Smooth muscle cell (in vitro differentiated cells): ENCODE measurements around the gene RFX2. TPM values are rescaled to one million over a fixed set of nuclear protein-coding genes. Genes with fewer than 3 reads are reported as not detected.

Experiments used
- DNase-seq: peaks from one replicate; lab custom pipeline; 2025; ENCODE audit not compliant: unreplicated experiment; lab: John Stamatoyannopoulos, UW
- H2AFZ ChIP-seq: fragments of 200-600 bp; sonication (generic); 2 replicates; pipeline ENCODE4 v1.6.0; 2016; ENCODE audit warnings: antibody characterized with exemption, low read depth, mild to moderate bottlenecking
- H3F3A ChIP-seq: fragments of 200-600 bp; sonication (generic); 2 replicates; pipeline ENCODE4 v1.6.0; 2017; ENCODE audit warnings: antibody characterized with exemption, low read depth
- H3K27ac ChIP-seq: fragments of 200-600 bp; sonication (generic); 2 replicates; pipeline ENCODE4 v1.5.1; 2016; ENCODE audit warnings: low read depth, mild to moderate bottlenecking
- H3K27me3 ChIP-seq: fragments of 200-600 bp; sonication (generic); 2 replicates; pipeline ENCODE4 v1.6.1; 2016; ENCODE audit warnings: low read depth, mild to moderate bottlenecking
- H3K36me3 ChIP-seq: fragments of 200-600 bp; sonication (generic); 2 replicates; pipeline ENCODE4 v1.5.1; 2016; ENCODE audit warnings: low read depth
- H3K4me1 ChIP-seq: fragments of 200-600 bp; sonication (generic); 2 replicates; pipeline ENCODE4 v1.5.1; 2016; ENCODE audit warnings: low read depth
- H3K4me2 ChIP-seq: fragments of 200-600 bp; sonication (generic); 2 replicates; pipeline ENCODE4 v1.6.0; 2016; ENCODE audit warnings: mild to moderate bottlenecking
- H3K4me3 ChIP-seq: fragments of 200-600 bp; sonication (generic); 2 replicates; pipeline ENCODE4 v1.5.1; 2016; ENCODE audit warnings: mild to moderate bottlenecking
- H3K79me2 ChIP-seq: fragments of 200-600 bp; sonication (generic); 2 replicates; pipeline ENCODE4 v1.6.0; 2016; ENCODE audit warnings: low read depth, mild to moderate bottlenecking
- H3K9ac ChIP-seq: fragments of 200-600 bp; sonication (generic); 2 replicates; pipeline ENCODE4 v1.6.0; 2016; ENCODE audit warnings: low read depth
- H3K9me3 ChIP-seq: fragments of 200-600 bp; sonication (generic); replicated peaks from 2 replicates; pipeline ENCODE4 v1.5.1; 2016; ENCODE audit warnings: low read depth
- H4K20me1 ChIP-seq: fragments of 200-600 bp; sonication (generic); 2 replicates; pipeline ENCODE4 v1.6.0; 2016; ENCODE audit warnings: low read depth
- CTCF ChIP-seq: fragments of 200-600 bp; sonication (generic); IDR thresholded peaks from 2 replicates; pipeline ENCODE4 v1.5.1; 2017; ENCODE audit warnings: borderline replicate concordance, mild to moderate bottlenecking, antibody characterized with exemption; ENCODE audit not compliant: insufficient read depth, poor library complexity, severe bottlenecking
- WGBS: methylation state at CpG from one replicate; pipeline ENCODE4 v1.1.7; 2016; ENCODE audit warnings: low lambda C conversion rate; 5-methylcytosine and 5-hydroxymethylcytosine counted together
- polyA plus RNA-seq: library from polyadenylated mRNA; unstranded; fragments of >200 nt; fragmentation: Nextera tagmentation; extraction: Ambion mirVana; gene quantifications from 2 replicates; pipeline ENCODE4 v1.2.1, GENCODE V29; 2016
- total RNA-seq: library from RNA; depleted of rRNA; stranded (reverse); fragments of >200 nt; gene quantifications from 2 replicates; pipeline ENCODE4 v1.2.3, GENCODE V29; 2014

Gene RFX2
- total and polyA plus RNA-seq, 2 experiments from 2014 or later, result 4.7 to 7.5 TPM

DNA sequence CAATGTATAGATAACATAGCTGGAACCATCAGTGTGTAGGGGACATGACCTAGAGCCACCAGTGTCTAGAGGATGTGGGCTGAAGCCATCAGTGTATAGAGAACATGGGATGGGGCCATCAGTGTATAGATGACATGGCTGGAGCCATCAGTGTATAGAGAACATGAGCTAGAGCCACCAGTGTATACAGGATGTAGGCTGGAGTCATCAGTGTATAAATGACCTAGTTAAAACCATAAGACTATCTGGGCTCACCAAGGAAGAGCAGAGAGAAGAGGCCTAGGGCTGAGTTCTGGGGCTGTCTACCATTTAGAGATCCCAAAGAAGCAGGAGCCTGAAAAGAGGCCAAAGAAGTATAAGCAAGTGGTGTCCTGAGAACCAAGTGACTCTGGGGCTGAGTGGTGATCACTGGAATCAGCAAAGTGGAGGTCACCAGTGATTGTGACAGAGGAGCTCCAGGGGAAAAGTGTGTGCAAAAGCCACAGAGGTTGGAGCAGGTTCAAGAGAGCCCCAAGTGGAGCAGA lies 41.0 kb downstream of the RFX2 start:
- no peak overlapping the region for H3K9ac ChIP-seq
- no peaks in the 10 kb centered on the region for H3K79me2 ChIP-seq
- peaks cover 10% of the 10 kb centered on the region for H3K4me1 ChIP-seq
- H3F3A ChIP-seq, result no peaks in the 10 kb centered on the region
- no peak overlapping the region for H2AFZ ChIP-seq
- H3K9me3 ChIP-seq, result no peaks in the 10 kb centered on the region
- H3K27ac ChIP-seq, result no peak overlapping the region
- no peaks in the 10 kb centered on the region for H3K36me3 ChIP-seq
- no peak for DNase-seq
- no peak overlapping the region for H3K4me2 ChIP-seq
- TF ChIP-seq CTCF, result no peak
- H3K27me3 ChIP-seq, result no peaks in the 10 kb centered on the region
- H4K20me1 ChIP-seq, result no peaks in the 10 kb centered on the region
- H3K4me3 ChIP-seq, result no peak overlapping the region

DNA sequence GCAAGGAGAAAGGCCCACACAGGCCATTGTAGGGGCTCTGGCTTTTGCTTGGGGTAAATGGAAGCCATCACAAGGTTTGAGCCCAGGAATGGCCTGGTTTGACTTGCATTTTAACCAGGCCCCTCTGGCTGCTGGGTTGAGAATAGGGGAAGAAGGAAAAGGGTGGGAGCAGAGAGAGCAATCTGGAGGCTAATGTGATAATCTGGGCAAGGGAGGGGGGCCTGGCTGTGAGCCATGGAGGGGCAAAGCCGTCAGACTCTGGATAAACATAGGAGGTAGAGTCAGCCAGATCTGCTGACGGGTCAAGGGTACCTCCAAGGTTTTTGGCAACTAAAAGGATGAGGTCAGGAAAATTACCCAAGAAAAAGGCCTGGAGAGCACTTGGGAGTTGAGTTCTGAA lies 41.6 kb downstream of the RFX2 start:
- Histone ChIP-seq H3K9ac (no peak overlapping the region), H3F3A (no peaks in the 10 kb centered on the region), H3K4me2 (no peak overlapping the region), H3K36me3 (no peaks in the 10 kb centered on the region), H3K4me1 (peaks cover 10% of the 10 kb centered on the region), H3K27ac (no peak overlapping the region), H3K79me2 (no peaks in the 10 kb centered on the region), H2AFZ (no peak overlapping the region), H3K4me3 (no peak overlapping the region), H3K27me3 (no peaks in the 10 kb centered on the region), H4K20me1 (no peaks in the 10 kb centered on the region), H3K9me3 (no peaks in the 10 kb centered on the region)
- TF ChIP-seq CTCF, result no peak
- no peak for DNase-seq
- 76% methylated on average over 2 of the region's 2 CpGs for WGBS

- H4K20me1 ChIP-seq, result no peaks in the 10 kb centered on the region
- no peak for TF ChIP-seq CTCF
- H3K36me3 ChIP-seq, result no peaks in the 10 kb centered on the region
- H3K4me3 ChIP-seq, result no peak overlapping the region
- H3K4me1 ChIP-seq, result peaks cover 10% of the 10 kb centered on the region
- H3K9me3 ChIP-seq, result no peaks in the 10 kb centered on the region
- H2AFZ ChIP-seq, result no peak overlapping the region
- no peak overlapping the region for H3K27ac ChIP-seq
- no peak overlapping the region for H3K9ac ChIP-seq
- no peaks in the 10 kb centered on the region for H3K27me3 ChIP-seq
- no peak overlapping the region for H3K4me2 ChIP-seq
- H3K79me2 ChIP-seq, result no peaks in the 10 kb centered on the region
- H3F3A ChIP-seq, result no peaks in the 10 kb centered on the region
- DNase-seq, result no peak
- WGBS, result 100% methylated on average over 2 of the region's 2 CpGs
Observed at GRCh38 chr19:6067975-6068374, 42.3 kb downstream of the RFX2 start.
